Measurements from ENCODE around the gene MRPL18. TPM values are rescaled to one million over a fixed set of nuclear protein-coding genes. Genes with fewer than 3 reads are reported as not detected.
"Not testable (repeated sequence)": the region's sequence is repeated elsewhere in the genome, so short reads cannot be mapped to it uniquely, and the experiment has no call there.

The MRPL18 gene
- total RNA-seq, 4 donors from 2014 or later, result 38.0 to 85.2 (median 74.1) TPM

GRCh38 chr6:159808647-159809046, 18.4 kb downstream of the MRPL18 start:
- WGBS, 2 donors, result 64 to 70% methylated on average over 6 of the region's 6 CpGs
- H3K9me3 ChIP-seq, result no peaks in the 10 kb centered on the region
- no peak overlapping the region for H3K27ac ChIP-seq
- H3K4me1 ChIP-seq, result no peaks in the 10 kb centered on the region
- H3K27me3 ChIP-seq, result no peaks in the 10 kb centered on the region
- DNase-seq (ENCODE audit: low spot score in 2 of 2), result no peak
- H3K4me3 ChIP-seq, result no peak overlapping the region
- peaks cover 0 to 9% (median 0%) of the 10 kb centered on the region in 3 donors for H3K36me3 ChIP-seq
- no peak for TF ChIP-seq EP300 (IDR thresholded peaks at IDR 0.05)
- TF ChIP-seq, protein P1, sequence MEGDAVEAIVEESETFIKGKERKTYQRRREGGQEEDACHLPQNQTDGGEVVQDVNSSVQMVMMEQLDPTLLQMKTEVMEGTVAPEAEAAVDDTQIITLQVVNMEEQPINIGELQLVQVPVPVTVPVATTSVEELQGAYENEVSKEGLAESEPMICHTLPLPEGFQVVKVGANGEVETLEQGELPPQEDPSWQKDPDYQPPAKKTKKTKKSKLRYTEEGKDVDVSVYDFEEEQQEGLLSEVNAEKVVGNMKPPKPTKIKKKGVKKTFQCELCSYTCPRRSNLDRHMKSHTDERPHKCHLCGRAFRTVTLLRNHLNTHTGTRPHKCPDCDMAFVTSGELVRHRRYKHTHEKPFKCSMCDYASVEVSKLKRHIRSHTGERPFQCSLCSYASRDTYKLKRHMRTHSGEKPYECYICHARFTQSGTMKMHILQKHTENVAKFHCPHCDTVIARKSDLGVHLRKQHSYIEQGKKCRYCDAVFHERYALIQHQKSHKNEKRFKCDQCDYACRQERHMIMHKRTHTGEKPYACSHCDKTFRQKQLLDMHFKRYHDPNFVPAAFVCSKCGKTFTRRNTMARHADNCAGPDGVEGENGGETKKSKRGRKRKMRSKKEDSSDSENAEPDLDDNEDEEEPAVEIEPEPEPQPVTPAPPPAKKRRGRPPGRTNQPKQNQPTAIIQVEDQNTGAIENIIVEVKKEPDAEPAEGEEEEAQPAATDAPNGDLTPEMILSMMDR (IDR thresholded peaks at IDR 0.05), result no peak
- TF ChIP-seq POLR2A (IDR thresholded peaks at IDR 0.05), result no peak

- Histone ChIP-seq H3K9me3 (no peaks in the 10 kb centered on the region), H3K4me3 (no peak overlapping the region), H3K36me3 (peaks cover 0 to 9% (median 0%) of the 10 kb centered on the region in 3 donors), H3K27ac (no peak overlapping the region), H3K27me3 (no peaks in the 10 kb centered on the region), H3K4me1 (no peaks in the 10 kb centered on the region)
- WGBS, 2 donors, result 88 to 93% methylated on average over 4 of the region's 4 CpGs
- no peak for DNase-seq (ENCODE audit: low spot score in 2 of 2)
- TF ChIP-seq EP300 (IDR thresholded peaks at IDR 0.05) (no peak), POLR2A (IDR thresholded peaks at IDR 0.05) (no peak)
- TF ChIP-seq, protein P1 (IDR thresholded peaks at IDR 0.05), result no peak
Measured at GRCh38 chr6:159809149-159809548, 18.9 kb downstream of the MRPL18 start.

GRCh38 chr6:159813781-159814180, 23.5 kb downstream of the MRPL18 start:
- H3K36me3 ChIP-seq, result peaks cover 0 to 9% (median 0%) of the 10 kb centered on the region in 3 donors
- DNase-seq (ENCODE audit: low spot score in 2 of 2), result no peak
- no peaks in the 10 kb centered on the region for H3K4me1 ChIP-seq
- H3K27me3 ChIP-seq, result no peaks in the 10 kb centered on the region
- TF ChIP-seq, protein P1 (IDR thresholded peaks at IDR 0.05), result no peak
- no peak for TF ChIP-seq EP300 (IDR thresholded peaks at IDR 0.05)
- no peak for TF ChIP-seq POLR2A (IDR thresholded peaks at IDR 0.05)
- no peaks in the 10 kb centered on the region for H3K9me3 ChIP-seq
- no peak overlapping the region for H3K27ac ChIP-seq
- WGBS, 2 donors, result 82% methylated on average over 9 of the region's 9 CpGs
- no peak overlapping the region for H3K4me3 ChIP-seq

DNA sequence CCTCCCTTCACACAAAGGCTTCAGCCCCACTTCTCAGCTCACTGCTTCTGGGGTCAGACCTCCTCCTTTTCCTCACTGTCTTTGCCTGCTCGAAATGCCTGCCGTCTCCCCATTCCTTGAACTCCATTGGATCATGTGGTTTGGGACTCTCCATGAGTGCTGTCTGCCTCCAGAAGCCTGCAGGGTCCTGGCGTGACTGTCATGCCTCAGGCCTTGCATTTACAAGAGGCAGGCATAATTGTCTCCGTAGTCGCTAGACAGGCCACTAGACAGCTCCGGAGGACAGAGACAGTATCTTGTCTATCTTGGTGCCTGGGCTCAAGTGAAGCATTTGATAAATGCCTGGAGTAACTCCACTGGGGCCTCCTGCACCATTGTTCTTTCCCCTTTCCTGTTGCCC, 25.1 kb downstream of the MRPL18 start:
- H3K27me3 ChIP-seq, result no peaks in the 10 kb centered on the region
- H3K27ac ChIP-seq, result no peak overlapping the region
- no peaks in the 10 kb centered on the region for H3K4me1 ChIP-seq
- no peak for DNase-seq (ENCODE audit: low spot score in 2 of 2)
- 54 to 73% methylated on average over 6 of the region's 6 CpGs for WGBS, 2 donors
- H3K36me3 ChIP-seq, result peaks cover 0 to 20% (median 0%) of the 10 kb centered on the region in 3 donors
- H3K4me3 ChIP-seq, result no peak overlapping the region
- no peak for TF ChIP-seq POLR2A (IDR thresholded peaks at IDR 0.05)
- TF ChIP-seq, protein P1 (IDR thresholded peaks at IDR 0.05), result no peak
- no peak for TF ChIP-seq EP300 (IDR thresholded peaks at IDR 0.05)
- H3K9me3 ChIP-seq, result no peaks in the 10 kb centered on the region

DNA sequence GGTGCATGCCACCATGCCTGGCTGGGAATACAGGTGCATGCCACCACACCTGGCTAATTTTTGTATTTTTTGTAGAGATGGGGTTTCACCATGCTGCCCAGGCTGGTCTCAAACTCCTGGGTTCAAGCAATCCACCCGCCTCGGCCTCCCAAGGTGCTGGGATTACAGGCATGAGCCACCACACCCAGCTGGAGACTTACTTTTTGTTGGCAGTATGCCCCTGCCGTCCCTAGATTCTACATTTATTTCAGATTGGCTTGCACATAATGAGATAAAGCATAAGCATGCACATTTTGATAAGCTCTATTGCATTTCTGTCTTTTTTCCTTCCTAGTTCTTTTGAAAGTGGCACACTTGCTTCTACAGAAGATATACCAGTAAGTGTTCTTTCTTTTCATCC, 26.5 kb downstream of the MRPL18 start:
- not testable (repeated sequence) for H3K4me3 ChIP-seq; H3K27me3 ChIP-seq; DNase-seq (ENCODE audit: low spot score in 2 of 2); H3K4me1 ChIP-seq; H3K9me3 ChIP-seq; H3K27ac ChIP-seq
- WGBS, 2 donors, result 67 to 86% methylated on average over 3 of the region's 3 CpGs
- H3K36me3 ChIP-seq, result peaks cover 0 to 21% (median 0%) of the 10 kb centered on the region in 3 donors
